GM19023 (cell line): ENCODE data around the gene SH3RF1.
"Not testable (repeated sequence)": the region's sequence is repeated elsewhere in the genome, so short reads cannot be mapped to it uniquely, and the experiment has no call there.

Experiments used
- ATAC-seq: cut with Tn5 transposase; IDR thresholded peaks from one replicate; pipeline ENCODE4 v1.9.1; 2021; ENCODE audit warnings: mild to moderate bottlenecking, moderate library complexity; ENCODE audit not compliant: unreplicated experiment

SH3RF1 gene

GRCh38 chr4:169202878-169203277 is 67.9 kb downstream of the SH3RF1 start:
- ATAC-seq = no peak

DNA sequence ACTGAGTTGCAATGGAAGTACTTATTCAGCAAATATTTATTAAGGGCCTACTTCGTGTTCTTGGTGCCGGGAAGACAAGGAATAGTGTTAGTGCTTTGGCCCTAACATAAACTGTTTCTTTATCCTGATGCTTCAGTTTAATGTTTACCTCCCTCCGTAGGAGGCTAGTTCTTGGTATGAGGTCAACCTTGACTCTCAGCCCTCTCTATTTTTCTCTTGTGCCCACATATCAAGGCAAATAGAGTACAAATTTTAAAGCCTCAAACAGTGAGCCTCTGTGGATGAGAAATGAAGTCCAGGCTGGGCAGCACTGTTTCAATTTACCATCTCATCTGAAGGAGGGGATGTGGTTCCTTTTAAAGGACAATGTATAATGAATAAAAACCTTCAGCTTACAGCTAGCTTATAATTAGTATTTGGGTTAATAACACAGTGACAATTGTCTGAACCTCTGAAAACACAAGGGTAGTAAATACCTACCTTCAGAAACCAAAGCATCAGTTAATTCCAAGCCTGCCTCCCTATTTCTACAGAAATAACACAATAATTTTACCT is 68.5 kb downstream of the SH3RF1 start:
- peak; percentile 41 for ATAC-seq

DNA sequence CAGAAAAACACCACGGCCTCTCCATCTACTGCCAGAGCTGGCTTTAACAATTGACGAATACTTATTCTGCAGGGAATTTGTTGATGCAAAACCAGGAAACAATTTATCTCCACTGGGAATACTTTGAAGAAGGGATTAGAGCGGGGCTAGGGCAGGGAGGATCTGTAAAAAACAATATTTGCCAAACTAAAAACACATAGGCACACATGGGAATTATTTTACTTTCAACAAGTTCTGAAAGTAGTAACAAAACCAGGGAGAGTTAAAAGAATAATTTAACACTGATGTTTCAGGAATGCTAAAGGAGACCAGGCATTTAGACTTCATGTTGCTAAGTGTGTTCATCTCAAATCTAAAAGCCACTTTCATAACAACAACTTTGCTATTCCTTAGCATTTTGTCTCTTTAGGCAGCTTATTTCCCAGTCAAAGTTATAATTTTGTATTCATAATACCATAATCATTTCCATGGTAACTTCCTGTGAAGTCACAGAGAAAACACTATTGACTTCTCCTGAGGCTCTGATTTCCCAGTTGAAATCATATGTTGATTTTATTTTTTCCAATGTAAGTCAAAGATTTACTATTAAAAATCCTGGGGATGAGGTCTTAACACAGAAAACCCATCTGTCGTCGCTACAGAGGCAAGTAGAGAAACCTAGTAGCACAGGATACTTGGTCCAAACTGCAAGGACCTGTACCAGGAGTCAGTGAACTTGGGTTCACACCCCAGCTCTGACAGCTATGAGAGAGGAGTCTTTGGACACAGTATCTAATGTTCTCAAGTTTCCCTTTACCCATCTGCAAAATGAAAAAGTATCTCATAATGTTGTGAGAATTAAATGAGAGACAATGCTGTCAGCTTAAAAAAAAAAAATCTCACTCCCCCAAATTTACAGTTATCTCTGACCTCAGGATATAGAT is 69.3 kb downstream of the SH3RF1 start:
- no peak for ATAC-seq

DNA sequence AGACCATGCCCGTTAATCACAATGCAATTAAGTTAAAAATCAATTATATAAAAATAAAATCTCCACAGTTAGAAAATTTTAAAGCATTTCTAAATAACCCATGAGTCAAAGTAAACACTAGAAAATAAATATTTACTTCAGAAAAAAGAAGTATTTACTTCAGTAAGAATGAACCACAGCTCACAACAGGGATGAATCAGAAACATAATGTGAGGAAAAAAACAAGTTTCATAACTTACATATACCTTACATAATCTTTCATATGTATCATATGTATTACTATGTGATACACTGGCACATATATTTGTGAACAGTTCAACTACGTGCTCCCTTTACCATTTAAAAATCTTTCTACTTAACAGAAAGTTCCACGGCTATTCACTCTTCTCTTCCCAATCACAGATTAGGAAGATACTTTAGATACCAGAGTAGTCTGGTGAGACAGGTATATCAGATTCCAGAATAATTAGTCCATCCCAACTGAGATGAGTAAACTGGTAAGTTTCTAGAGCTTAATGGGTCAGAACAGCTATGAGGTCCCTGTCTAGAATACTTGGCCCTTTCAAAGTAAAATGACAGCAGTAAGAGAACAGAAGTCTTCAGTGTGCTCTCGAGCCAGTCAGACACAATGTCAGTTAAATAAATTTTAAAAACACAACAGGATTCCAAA is 70.3 kb downstream of the SH3RF1 start:
- no peak for ATAC-seq

DNA sequence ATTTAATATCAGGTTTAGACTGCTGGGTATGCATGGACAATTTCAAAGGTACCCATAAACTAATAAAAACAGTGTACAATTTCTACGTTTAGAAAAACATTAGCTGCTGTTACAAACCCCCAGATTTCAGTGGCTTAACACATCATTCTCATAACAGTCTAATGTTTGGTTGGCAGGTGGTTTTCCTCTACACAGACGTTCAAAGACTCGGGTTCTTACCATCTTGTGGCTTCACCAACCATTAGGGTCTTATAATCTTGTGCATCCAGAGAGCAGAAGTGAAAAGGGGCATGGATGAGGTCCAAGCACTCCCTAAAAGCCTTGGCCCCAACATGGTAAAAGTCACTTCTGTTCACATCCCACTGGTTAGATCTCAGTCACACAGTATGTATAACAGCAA is 71.6 kb downstream of the SH3RF1 start:
- no peak for ATAC-seq

DNA sequence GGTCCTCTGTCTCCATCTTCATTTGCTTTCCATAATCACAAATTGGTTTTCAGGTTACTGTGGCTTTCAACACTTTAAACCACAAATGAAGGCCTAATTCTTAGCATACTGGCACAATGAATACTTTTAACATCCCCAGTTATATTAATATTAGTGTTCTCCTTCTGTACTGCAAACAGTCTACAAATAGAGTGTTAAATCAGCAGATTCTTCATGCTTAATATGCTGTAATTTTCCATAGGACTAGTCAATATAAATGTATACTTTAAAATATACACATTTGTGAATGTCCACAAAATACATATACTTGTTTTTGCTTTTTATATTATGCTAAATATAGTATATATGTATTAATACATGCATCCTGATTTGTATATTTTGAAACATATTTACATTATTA is 72.6 kb downstream of the SH3RF1 start:
- ATAC-seq = no peak

DNA sequence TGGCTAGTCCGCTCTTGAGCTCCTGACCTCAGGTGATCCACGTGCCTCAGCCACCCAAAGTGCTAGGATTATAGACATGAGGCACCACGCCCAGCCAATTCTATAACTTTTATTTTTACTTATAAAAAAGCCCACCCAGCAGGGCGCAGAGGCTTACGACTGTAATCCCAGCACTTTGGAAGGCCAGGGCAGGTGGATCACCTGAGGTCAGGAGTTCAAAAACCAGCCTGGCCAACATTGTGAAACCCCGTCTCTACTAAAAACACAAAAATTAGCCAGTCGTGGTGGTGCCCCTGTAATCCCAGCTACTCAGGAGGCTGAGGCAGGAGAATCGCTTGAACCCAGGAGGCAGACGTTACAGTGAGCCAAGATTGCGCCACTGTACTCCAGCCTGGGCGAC is 73.5 kb downstream of the SH3RF1 start:
- not testable (repeated sequence) for ATAC-seq

DNA sequence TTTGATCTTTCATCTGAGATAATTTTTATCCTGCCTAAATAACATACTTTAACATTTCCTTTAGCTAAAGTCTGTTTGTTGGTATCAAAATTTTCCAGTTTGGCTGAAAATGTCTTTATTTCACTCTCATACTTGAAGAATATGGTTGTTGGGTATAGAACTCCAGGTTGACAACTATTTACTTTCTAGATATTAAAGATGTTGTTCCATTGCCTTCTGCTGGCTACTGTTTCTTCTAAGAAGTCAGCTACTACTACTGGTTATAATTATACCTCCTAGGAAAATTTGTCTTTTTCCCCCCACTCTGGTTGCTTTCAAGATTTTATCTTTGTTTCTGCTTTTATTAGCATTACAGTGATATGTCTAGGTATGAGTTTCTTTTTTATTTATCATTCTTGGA is 75.7 kb downstream of the SH3RF1 start:
- ATAC-seq = no peak

DNA sequence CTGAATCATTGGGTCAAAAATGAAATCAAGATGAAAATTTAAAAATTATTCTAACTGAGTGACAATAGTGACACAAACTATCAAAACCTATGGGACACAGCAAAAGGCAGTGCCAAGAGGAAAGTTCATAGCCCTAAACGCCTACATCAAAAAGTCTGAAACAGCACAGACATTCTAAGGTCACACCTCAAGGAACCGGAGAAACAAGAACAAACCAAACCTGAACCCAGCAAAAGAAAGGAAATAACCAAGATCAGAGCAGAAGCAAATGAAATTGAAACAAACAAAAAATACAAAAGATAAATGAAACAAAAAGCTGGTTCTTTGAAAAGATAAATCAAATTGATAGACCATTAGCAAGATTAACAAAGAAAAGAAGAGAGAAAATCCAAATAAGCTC is 80.8 kb downstream of the SH3RF1 start:
- ATAC-seq = not testable (repeated sequence)

GRCh38 chr4:169189372-169189771 is 81.4 kb downstream of the SH3RF1 start:
- ATAC-seq = peak; percentile 77

- no peak for ATAC-seq
Observed at GRCh38 chr4:169188204-169188603, 82.6 kb downstream of the SH3RF1 start.

GRCh38 chr4:169185133-169185956 is 85.4 kb downstream of the SH3RF1 start:
- ATAC-seq = no peak

DNA sequence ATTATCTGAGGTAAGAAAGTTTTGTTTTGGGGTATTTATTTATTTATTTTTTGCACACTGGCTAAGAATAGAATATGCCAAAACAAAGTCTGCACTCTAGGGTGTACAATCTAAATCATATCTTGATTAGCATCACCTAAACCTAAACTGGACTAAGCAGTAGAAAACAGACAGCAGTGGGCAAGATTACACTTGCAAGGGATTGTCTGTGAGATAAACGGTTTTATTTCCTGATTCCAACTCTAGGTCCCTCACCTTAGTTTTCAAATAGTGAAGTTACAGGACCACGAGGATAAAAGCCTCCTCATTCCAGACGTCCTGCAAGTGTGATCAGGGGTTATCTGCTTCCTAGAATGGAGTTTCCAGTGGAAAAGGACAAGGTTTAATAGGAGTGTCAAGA is 86.1 kb downstream of the SH3RF1 start:
- no peak for ATAC-seq

DNA sequence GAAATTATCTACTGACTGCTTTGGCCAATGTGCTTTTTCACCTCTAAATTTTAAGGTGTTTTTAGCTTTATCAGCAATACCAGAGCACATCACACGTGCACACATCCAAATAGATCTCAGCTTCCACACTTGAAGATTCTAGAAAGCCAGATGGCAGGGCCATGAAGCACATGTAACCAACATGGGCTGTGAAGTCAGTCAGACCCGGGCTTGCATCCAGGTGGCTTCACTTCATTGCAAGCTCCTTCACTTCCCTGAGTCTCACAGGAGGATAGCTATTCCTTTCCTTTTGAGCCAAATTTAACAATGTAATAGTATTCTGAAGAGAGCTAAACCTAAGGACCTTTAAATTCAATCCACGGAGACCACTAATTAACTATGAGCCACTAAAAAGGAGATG is 86.5 kb downstream of the SH3RF1 start:
- no peak for ATAC-seq

- no peak for ATAC-seq
Observed at GRCh38 chr4:169183581-169183980, 87.2 kb downstream of the SH3RF1 start.

GRCh38 chr4:169179609-169180521 is 90.9 kb downstream of the SH3RF1 start:
- no peak for ATAC-seq

DNA sequence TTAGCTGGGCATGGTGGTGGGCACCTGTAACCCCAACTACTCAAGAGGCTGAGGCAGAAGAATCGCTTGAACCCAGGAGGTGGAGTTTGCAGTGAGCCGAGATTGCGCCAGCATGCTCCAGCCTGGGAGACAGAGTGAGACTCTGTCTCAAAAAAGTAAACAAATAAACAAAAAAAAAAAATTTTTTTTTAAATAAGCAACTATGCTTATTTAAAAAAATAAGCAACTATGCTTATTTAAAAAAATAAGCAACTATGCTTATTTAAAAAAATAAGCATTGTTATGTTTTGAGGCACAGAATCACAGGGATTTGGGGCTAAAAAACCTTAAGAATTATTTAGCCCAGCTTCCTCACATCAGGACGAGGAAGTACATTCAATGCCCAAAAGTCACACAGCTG is 92.7 kb downstream of the SH3RF1 start:
- not testable (repeated sequence) for ATAC-seq

DNA sequence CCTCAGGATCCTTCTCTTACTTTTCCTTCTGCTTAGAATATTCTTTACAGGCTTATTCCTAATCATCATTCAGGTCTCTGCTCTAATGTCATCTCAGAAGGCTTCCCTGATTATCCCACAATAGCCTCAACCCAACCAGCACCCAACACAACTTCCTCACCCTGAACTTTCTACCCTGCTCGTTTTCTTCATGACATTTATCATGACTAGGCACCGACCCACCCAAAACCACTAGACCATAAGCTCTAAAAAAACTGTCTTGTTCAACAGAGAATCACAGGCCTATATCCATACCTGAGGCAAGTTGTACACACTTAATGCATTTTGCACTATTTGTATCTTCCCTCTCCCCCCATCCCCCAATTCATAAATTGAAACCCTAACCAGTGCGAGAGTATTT is 95.3 kb downstream of the SH3RF1 start:
- ATAC-seq = no peak

DNA sequence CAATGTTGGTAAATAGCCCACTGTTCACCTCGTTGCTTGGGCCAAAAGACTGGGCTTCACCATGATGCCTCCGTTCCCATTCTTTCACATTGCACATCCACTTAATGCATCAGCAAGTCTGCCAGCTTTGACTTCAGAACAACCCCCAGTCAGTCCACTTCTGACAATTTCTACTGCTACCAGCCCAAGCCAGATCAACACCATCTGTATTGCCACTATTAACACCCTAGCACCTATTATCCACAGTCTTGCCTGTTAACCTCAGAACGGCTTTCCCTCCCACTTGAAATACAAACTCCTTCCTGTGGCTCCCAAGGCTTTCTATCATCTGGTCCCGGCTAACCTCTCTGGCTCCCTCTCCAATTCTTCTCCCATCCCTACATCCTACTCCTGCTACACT is 95.7 kb downstream of the SH3RF1 start:
- no peak for ATAC-seq

DNA sequence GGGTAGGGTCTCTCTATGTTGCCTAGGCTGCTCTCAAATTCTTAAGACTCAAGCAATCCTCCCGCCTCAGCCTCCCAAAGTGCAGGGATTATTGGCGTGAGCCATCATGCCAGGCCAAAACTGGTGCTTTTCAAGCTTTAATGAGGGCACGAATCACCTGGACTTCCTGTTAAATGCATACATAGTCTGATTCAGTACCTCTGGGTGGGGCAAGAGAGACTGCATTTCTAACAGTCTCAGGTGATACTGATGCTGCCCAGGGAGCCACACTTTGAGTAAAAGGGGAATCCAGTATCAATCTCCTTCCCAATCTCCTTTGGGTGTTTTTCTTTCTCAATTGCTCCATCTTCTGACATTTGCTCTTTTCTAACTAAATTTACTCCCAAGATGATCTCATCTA is 96.5 kb downstream of the SH3RF1 start:
- no peak for ATAC-seq
